Astrocyte of the spinal cord (primary cell): ENCODE measurements around the gene RPS6KB1.
"Not testable (repeated sequence)": the region's sequence is repeated elsewhere in the genome, so short reads cannot be mapped to it uniquely, and the experiment has no call there.

Experiments used
- DNase-seq: peaks from one replicate; pipeline ENCODE4 v3.0.0; 2011; ENCODE audit warnings: low read depth, low spot score
- H3K4me3 ChIP-seq: 2 replicates; pipeline ENCODE4 v1.5.1; 2011; ENCODE audit warnings: low read depth, mild to moderate bottlenecking, low read length, moderate library complexity
- in situ Hi-C: cut with HindIII; loops from 2 replicates; pipeline ENCODE4 v1.10.0; 2017; ENCODE audit warnings: low sequenced_read_pairs
- TF ChIP-seq, protein P1 (sequence below): IDR thresholded peaks from 2 replicates; pipeline ENCODE4 v1.5.1; 2012; ENCODE audit warnings: low read depth, mild to moderate bottlenecking, low read length, inconsistent platforms

RPS6KB1 gene

GRCh38 chr17:59858932-59859331 lies 34.0 kb upstream of the RPS6KB1 start:
- DNase-seq = no peak
- no peak overlapping the region for H3K4me3 ChIP-seq
- TF ChIP-seq, protein P1, sequence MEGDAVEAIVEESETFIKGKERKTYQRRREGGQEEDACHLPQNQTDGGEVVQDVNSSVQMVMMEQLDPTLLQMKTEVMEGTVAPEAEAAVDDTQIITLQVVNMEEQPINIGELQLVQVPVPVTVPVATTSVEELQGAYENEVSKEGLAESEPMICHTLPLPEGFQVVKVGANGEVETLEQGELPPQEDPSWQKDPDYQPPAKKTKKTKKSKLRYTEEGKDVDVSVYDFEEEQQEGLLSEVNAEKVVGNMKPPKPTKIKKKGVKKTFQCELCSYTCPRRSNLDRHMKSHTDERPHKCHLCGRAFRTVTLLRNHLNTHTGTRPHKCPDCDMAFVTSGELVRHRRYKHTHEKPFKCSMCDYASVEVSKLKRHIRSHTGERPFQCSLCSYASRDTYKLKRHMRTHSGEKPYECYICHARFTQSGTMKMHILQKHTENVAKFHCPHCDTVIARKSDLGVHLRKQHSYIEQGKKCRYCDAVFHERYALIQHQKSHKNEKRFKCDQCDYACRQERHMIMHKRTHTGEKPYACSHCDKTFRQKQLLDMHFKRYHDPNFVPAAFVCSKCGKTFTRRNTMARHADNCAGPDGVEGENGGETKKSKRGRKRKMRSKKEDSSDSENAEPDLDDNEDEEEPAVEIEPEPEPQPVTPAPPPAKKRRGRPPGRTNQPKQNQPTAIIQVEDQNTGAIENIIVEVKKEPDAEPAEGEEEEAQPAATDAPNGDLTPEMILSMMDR = no peak
- in situ Hi-C loops = no loop called here

GRCh38 chr17:59859444-59860025 lies 33.4 kb upstream of the RPS6KB1 start:
- no peak overlapping the region for H3K4me3 ChIP-seq
- TF ChIP-seq, protein P1 = peak; percentile 53
- in situ Hi-C loops = no loop called here
- peak; percentile 80 for DNase-seq

GRCh38 chr17:59863616-59864015 lies 29.3 kb upstream of the RPS6KB1 start:
- TF ChIP-seq, protein P1 = no peak
- no peak overlapping the region for H3K4me3 ChIP-seq
- in situ Hi-C loops = no loop called here

DNA sequence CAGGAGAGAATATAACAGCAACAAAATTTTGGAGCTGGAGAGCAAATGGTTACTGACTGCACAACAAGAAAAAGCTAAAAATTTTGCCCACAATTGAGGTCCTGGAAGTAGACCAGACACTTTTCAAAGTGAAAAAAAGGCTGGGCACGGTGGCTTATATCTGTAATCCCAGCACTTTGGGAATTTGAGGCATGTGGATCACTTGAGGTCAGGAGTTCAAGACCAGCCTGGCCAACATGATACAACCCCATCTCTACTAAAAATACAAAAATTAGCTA lies 23.0 kb upstream of the RPS6KB1 start:
- TF ChIP-seq, protein P1 = no peak
- in situ Hi-C loops = no loop called here
- no peak for DNase-seq
- no peak overlapping the region for H3K4me3 ChIP-seq

More at GRCh38 chr17:59863616-59864015, 29.3 kb upstream of the RPS6KB1 start:
- no peak for DNase-seq

GRCh38 chr17:59870482-59870881 lies 22.4 kb upstream of the RPS6KB1 start:
- no peak for DNase-seq
- no peak overlapping the region for H3K4me3 ChIP-seq
- TF ChIP-seq, protein P1 = no peak
- in situ Hi-C loops = no loop called here

GRCh38 chr17:59872351-59872750 lies 20.6 kb upstream of the RPS6KB1 start:
- no peak overlapping the region for H3K4me3 ChIP-seq
- in situ Hi-C loops = no loop called here
- TF ChIP-seq, protein P1 = no peak

GRCh38 chr17:59873414-59873813 lies 19.5 kb upstream of the RPS6KB1 start:
- H3K4me3 ChIP-seq, DNase-seq, in situ Hi-C loops: not testable (repeated sequence)

More at GRCh38 chr17:59872351-59872750, 20.6 kb upstream of the RPS6KB1 start:
- no peak for DNase-seq
